Kidney (tissue), 14 donors: ENCODE data around the gene ROR2. TPM values are rescaled to one million over a fixed set of nuclear protein-coding genes. Genes with fewer than 3 reads are reported as not detected.

ENCODE experiments used
- DNase-seq, 5 donors: peaks; one replicate each; pipeline ENCODE4 v3.0.0-alpha.2; 2013 to 2020
- FAIRE-seq: peaks from 2 replicates; lab custom pipeline; 2012; peaks lifted over from hg19 to GRCh38; lab: Jason Lieb, UNC
- H3K27ac ChIP-seq, 2 donors: one replicate each; pipeline ENCODE4 v1.7.0; 2013; ENCODE audit warnings: low read depth in 2 of 2, low read length in 2 of 2, inconsistent platforms in 1 of 2
- H3K27me3 ChIP-seq: one replicate; pipeline ENCODE4 v1.7.1; 2013; ENCODE audit warnings: low read length, inconsistent platforms; ENCODE audit not compliant: control insufficient read depth, insufficient read depth
- H3K36me3 ChIP-seq, 3 donors: one replicate each; pipeline versions ENCODE4 v1.7.0 to v1.7.1; 2013; ENCODE audit warnings: low read length in 3 of 3, control low read depth in 1 of 3, inconsistent platforms in 1 of 3; ENCODE audit not compliant: insufficient read depth in 3 of 3, control insufficient read depth in 2 of 3
- H3K4me1 ChIP-seq, 3 donors: one replicate each; pipeline versions ENCODE4 v1.7.0 to v1.7.1; 2013; ENCODE audit warnings: low read length in 3 of 3, inconsistent platforms in 1 of 3, low read depth in 1 of 3; ENCODE audit not compliant: control insufficient read depth in 2 of 3, insufficient read depth in 2 of 3
- H3K4me3 ChIP-seq, 3 donors: one replicate each; pipeline versions ENCODE4 v1.7.0 to v1.8.1; 2013; ENCODE audit warnings: low read length in 3 of 3, control low read depth in 1 of 3, inconsistent platforms in 1 of 3
- H3K9ac ChIP-seq, 3 donors: one replicate each; pipeline versions ENCODE4 v1.7.0 to v1.7.1; 2013; ENCODE audit warnings: low read length in 3 of 3, control low read depth in 1 of 3, inconsistent platforms in 1 of 3
- H3K9me3 ChIP-seq, 3 donors: one replicate each; pipeline versions ENCODE4 v1.7.0 to v1.7.1; 2013; ENCODE audit warnings: low read length in 3 of 3, control low read depth in 1 of 3, inconsistent platforms in 1 of 3; ENCODE audit not compliant: control insufficient read depth in 2 of 3, insufficient read depth in 1 of 3
- CTCF ChIP-seq: IDR thresholded peaks from 3 replicates; pipeline ENCODE4 v1.5.1; 2012; ENCODE audit warnings: mild to moderate bottlenecking, moderate library complexity, borderline replicate concordance; ENCODE audit not compliant: insufficient read depth; ENCODE audit errors: extremely low read depth
- intact Hi-C: fragments of 100-400 bp; cut with DNase I; formaldehyde crosslinking; loops from one replicate; pipeline ENCODE4 v1.11.1; 2022
- polyA plus RNA-seq: library from polyadenylated mRNA; stranded (reverse); fragments of 350-450 nt; fragmentation: Illumina TruSeq; extraction: RNeasy Lipid Tissue Mini Kit (QIAGEN cat#74804); gene quantifications from one replicate; pipeline ENCODE4 v1.2.3, GENCODE V29; 2014; ENCODE audit warnings: low read depth, low replicate concordance; ENCODE audit not compliant: insufficient read depth
- total RNA-seq: library from RNA; stranded (reverse); fragmentation: NEBNext Ultra II Directional; extraction: Animal tissue kit (Norgen Biotek cat#: 25700); gene quantifications from one replicate; pipeline ENCODE4 v1.2.1, GENCODE V29; 2021
- donor health status: control.
- donor health status: control.
- donor health status: control.
- donor health status: control.
- donor health status: control.
- donor health status: DM: yes; HTN: yes; CAD: no.
- donor health status: Normal renal cell carcinoma (clear cell type).

Gene ROR2
- total and polyA plus RNA-seq, 2 donors from 2014 or later = 1.5 to 5.7 TPM

GRCh38 chr9:91905991-91906469 is 44.0 kb downstream of the ROR2 start:
- H3K4me1 ChIP-seq = peaks cover 4 to 12% (median 6%) of the 10 kb centered on the region in 3 donors
- H3K9me3 ChIP-seq = no peaks in the 10 kb centered on the region
- H3K36me3 ChIP-seq = no peaks in the 10 kb centered on the region
- no peak for FAIRE-seq
- H3K4me3 ChIP-seq = peak overlapping the region; percentile 12 to 56 (median 47)
- H3K27me3 ChIP-seq = no peaks in the 10 kb centered on the region
- intact Hi-C loops = no loop called here
- no peak overlapping the region for H3K27ac ChIP-seq
- DNase-seq = peak in 1 of 5 donors; percentile 51
- no peak overlapping the region for H3K9ac ChIP-seq
- no peak for TF ChIP-seq CTCF

- H3K9ac ChIP-seq = no peak overlapping the region
- H3K4me1 ChIP-seq = peaks cover 4 to 13% (median 6%) of the 10 kb centered on the region in 3 donors
- H3K4me3 ChIP-seq = no peak overlapping the region
- H3K27me3 ChIP-seq = no peaks in the 10 kb centered on the region
- DNase-seq = no peak
- FAIRE-seq = no peak
- H3K9me3 ChIP-seq = no peaks in the 10 kb centered on the region
- no peak for TF ChIP-seq CTCF
- H3K36me3 ChIP-seq = no peaks in the 10 kb centered on the region
- intact Hi-C loops = no loop called here
- no peak overlapping the region for H3K27ac ChIP-seq
Measured at GRCh38 chr9:91905237-91905650, 44.8 kb downstream of the ROR2 start.

- DNase-seq = peak in 4 of 5 donors; percentile 64 to 81 (median 75)
- H3K4me1 ChIP-seq = peaks cover 4 to 14% (median 6%) of the 10 kb centered on the region in 3 donors
- H3K9me3 ChIP-seq = no peaks in the 10 kb centered on the region
- H3K36me3 ChIP-seq = no peaks in the 10 kb centered on the region
- H3K27ac ChIP-seq = no peak overlapping the region
- intact Hi-C loops = no loop called here
- no peak overlapping the region for H3K9ac ChIP-seq
- FAIRE-seq = no peak
- H3K4me3 ChIP-seq = no peak overlapping the region
- H3K27me3 ChIP-seq = no peaks in the 10 kb centered on the region
- TF ChIP-seq CTCF = no peak
Measured at GRCh38 chr9:91904588-91905236, 45.3 kb downstream of the ROR2 start.
